Loucy (cell line): ENCODE results near the gene TRIM41.

Source experiments
- H2AFZ ChIP-seq: fragments of 200-600 bp; sonication (generic); 2 replicates; pipeline ENCODE4 v1.6.0; 2016; ENCODE audit warnings: antibody characterized with exemption, mild to moderate bottlenecking, low read length, moderate library complexity
- H3F3A ChIP-seq: fragments of 200-600 bp; 2 replicates; pipeline ENCODE4 v1.6.0; 2016; ENCODE audit warnings: antibody characterized with exemption, low read depth, mild to moderate bottlenecking
- H3K27me3 ChIP-seq: fragments of 200-600 bp; sonication (generic); 2 replicates; pipeline ENCODE4 v1.6.1; 2014; ENCODE audit warnings: low read length, mild to moderate bottlenecking; ENCODE audit not compliant: insufficient read depth, poor library complexity, severe bottlenecking
- H3K36me3 ChIP-seq: fragments of 200-600 bp; sonication (generic); 2 replicates; pipeline ENCODE4 v1.6.1; 2016; ENCODE audit warnings: low read length; ENCODE audit not compliant: insufficient read depth
- H3K4me1 ChIP-seq: fragments of 200-600 bp; sonication (generic); 2 replicates; pipeline ENCODE4 v1.5.1; 2014; ENCODE audit warnings: low read length, mild to moderate bottlenecking; ENCODE audit not compliant: insufficient read depth, poor library complexity, severe bottlenecking
- H3K4me2 ChIP-seq: fragments of 200-600 bp; sonication (generic); 2 replicates; pipeline ENCODE4 v1.6.0; 2014; ENCODE audit warnings: antibody characterized with exemption, low read length, low read depth, mild to moderate bottlenecking; ENCODE audit not compliant: poor library complexity, severe bottlenecking
- H3K4me3 ChIP-seq: fragments of 200-600 bp; sonication (generic); 2 replicates; pipeline ENCODE4 v1.5.1; 2014; ENCODE audit warnings: low read length, mild to moderate bottlenecking, mixed read lengths; ENCODE audit not compliant: poor library complexity, severe bottlenecking
- H3K79me2 ChIP-seq: fragments of 200-600 bp; sonication (generic); 2 replicates; pipeline ENCODE4 v1.6.1; 2014; ENCODE audit warnings: low read length; ENCODE audit not compliant: insufficient read depth
- H3K9ac ChIP-seq: fragments of 200-600 bp; sonication (generic); 2 replicates; pipeline ENCODE4 v1.6.0; 2014; ENCODE audit warnings: mild to moderate bottlenecking, low read depth, low read length, moderate library complexity; ENCODE audit not compliant: poor library complexity, severe bottlenecking
- H3K9me2 ChIP-seq: fragments of 200-600 bp; sonication (generic); replicated peaks from 2 replicates; pipeline ENCODE4 v1.6.1; 2016; ENCODE audit warnings: low read depth, low read length, mixed read lengths
- H3K9me3 ChIP-seq: fragments of 200-600 bp; sonication (generic); 2 replicates; pipeline ENCODE4 v1.6.1; 2014; ENCODE audit warnings: mild to moderate bottlenecking, antibody characterized with exemption, low read length, low read depth; ENCODE audit not compliant: insufficient read depth
- H4K20me1 ChIP-seq: fragments of 200-600 bp; sonication (generic); 2 replicates; pipeline ENCODE4 v1.6.0; 2014; ENCODE audit warnings: antibody characterized with exemption, low read length, mild to moderate bottlenecking; ENCODE audit not compliant: insufficient read depth, poor library complexity, severe bottlenecking
- EZH2phosphoT487 ChIP-seq: fragments of 200-600 bp; IDR thresholded peaks from 2 replicates; pipeline ENCODE4 v1.6.1; 2018; ENCODE audit warnings: antibody characterized with exemption, mild to moderate bottlenecking, moderate library complexity, borderline replicate concordance
- TF ChIP-seq, protein P1 (sequence below): fragments of 200-600 bp; sonication (generic); conservative IDR thresholded peaks from 2 replicates; pipeline ENCODE4 v1.5.1; 2014; ENCODE audit warnings: mild to moderate bottlenecking, antibody characterized with exemption, low read length

TRIM41 gene

DNA sequence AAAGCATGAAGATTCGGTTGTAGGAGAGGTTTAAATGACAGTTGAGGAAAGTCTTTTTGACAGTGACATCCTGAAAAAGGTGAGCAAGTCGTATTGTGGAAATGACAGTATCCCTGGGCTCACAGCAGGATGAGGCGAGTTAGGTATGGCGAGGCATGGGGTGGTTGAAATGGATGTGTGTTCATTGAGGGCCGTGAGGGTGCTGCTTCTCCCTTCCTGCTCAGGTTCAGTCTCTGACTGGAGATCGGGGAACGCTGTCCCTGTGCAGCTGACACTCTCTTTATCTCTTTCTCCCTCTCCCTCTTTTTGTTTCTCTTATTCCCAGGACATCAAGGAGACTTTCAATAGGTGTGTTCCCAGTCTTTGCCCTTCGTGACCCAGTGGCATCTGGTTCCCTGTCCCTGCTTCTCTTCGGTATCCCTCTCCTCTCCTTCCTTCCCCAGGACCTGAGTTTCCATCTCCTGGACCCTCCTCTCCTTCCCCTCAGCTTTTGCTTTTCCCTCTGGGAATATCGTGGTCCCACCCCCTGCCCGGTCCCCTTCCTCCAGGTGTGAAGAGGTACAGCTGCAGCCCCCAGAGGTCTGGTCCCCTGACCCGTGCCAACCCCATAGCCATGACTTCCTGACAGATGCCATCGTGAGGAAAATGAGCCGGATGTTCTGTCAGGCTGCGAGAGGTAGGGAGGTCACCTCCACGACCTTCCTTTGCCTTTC lies 10.2 kb downstream of the TRIM41 start:
- Histone ChIP-seq H4K20me1 (peaks cover 21% of the 10 kb centered on the region), H3K4me1 (peaks cover 11% of the 10 kb centered on the region), H3K9me2 (no peaks in the 10 kb centered on the region), H3K9ac (no peak overlapping the region), H3K9me3 (no peaks in the 10 kb centered on the region), H3K4me3 (no peak overlapping the region), H3K36me3 (peaks cover 25% of the 10 kb centered on the region; the same call in 1 of the 2 replicates), H3K27me3 (no peaks in the 10 kb centered on the region), H2AFZ (no peak overlapping the region), H3F3A (no peaks in the 10 kb centered on the region), H3K4me2 (no peak overlapping the region), H3K79me2 (peaks cover 19% of the 10 kb centered on the region)
- TF ChIP-seq EZH2phosphoT487 = no peak
- TF ChIP-seq, protein P1, sequence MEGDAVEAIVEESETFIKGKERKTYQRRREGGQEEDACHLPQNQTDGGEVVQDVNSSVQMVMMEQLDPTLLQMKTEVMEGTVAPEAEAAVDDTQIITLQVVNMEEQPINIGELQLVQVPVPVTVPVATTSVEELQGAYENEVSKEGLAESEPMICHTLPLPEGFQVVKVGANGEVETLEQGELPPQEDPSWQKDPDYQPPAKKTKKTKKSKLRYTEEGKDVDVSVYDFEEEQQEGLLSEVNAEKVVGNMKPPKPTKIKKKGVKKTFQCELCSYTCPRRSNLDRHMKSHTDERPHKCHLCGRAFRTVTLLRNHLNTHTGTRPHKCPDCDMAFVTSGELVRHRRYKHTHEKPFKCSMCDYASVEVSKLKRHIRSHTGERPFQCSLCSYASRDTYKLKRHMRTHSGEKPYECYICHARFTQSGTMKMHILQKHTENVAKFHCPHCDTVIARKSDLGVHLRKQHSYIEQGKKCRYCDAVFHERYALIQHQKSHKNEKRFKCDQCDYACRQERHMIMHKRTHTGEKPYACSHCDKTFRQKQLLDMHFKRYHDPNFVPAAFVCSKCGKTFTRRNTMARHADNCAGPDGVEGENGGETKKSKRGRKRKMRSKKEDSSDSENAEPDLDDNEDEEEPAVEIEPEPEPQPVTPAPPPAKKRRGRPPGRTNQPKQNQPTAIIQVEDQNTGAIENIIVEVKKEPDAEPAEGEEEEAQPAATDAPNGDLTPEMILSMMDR = no peak

DNA sequence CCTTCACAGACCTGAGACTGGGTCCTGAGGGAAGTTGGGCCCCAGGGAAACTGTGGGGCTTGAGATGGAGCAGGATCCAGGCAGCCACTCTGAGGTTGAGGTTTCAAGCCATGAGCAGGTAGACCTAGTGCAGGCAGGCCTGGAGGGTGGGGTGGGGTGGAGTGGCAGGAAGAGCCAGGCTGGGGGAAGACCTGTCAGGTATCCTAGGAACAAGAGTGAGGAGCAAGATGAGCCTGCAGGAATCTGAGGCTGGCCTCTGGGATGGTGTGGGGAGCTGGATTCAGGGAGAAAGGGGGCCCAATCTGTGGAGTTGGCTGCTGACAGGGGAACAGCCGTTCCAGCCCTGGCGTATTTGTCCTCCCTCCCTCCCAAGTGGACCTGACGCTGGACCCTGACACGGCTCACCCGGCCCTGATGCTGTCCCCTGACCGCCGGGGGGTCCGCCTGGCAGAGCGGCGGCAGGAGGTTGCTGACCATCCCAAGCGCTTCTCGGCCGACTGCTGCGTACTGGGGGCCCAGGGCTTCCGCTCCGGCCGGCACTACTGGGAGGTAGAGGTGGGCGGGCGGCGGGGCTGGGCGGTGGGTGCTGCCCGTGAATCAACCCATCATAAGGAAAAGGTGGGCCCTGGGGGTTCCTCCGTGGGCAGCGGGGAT lies 10.8 kb downstream of the TRIM41 start:
- H3K27me3 ChIP-seq = no peaks in the 10 kb centered on the region
- no peak overlapping the region for H3K9ac ChIP-seq
- H3K9me2 ChIP-seq = no peaks in the 10 kb centered on the region
- no peaks in the 10 kb centered on the region for H3K9me3 ChIP-seq
- H3K4me3 ChIP-seq = no peak overlapping the region
- no peak overlapping the region for H2AFZ ChIP-seq
- H3K36me3 ChIP-seq = peaks cover 32% of the 10 kb centered on the region; the same call in 1 of the 2 replicates
- peaks cover 25% of the 10 kb centered on the region for H3K79me2 ChIP-seq
- H3F3A ChIP-seq = no peaks in the 10 kb centered on the region
- H4K20me1 ChIP-seq = peaks cover 28% of the 10 kb centered on the region
- H3K4me2 ChIP-seq = no peak overlapping the region
- TF ChIP-seq EZH2phosphoT487 = no peak
- TF ChIP-seq, protein P1 = no peak
- H3K4me1 ChIP-seq = peaks cover 15% of the 10 kb centered on the region

DNA sequence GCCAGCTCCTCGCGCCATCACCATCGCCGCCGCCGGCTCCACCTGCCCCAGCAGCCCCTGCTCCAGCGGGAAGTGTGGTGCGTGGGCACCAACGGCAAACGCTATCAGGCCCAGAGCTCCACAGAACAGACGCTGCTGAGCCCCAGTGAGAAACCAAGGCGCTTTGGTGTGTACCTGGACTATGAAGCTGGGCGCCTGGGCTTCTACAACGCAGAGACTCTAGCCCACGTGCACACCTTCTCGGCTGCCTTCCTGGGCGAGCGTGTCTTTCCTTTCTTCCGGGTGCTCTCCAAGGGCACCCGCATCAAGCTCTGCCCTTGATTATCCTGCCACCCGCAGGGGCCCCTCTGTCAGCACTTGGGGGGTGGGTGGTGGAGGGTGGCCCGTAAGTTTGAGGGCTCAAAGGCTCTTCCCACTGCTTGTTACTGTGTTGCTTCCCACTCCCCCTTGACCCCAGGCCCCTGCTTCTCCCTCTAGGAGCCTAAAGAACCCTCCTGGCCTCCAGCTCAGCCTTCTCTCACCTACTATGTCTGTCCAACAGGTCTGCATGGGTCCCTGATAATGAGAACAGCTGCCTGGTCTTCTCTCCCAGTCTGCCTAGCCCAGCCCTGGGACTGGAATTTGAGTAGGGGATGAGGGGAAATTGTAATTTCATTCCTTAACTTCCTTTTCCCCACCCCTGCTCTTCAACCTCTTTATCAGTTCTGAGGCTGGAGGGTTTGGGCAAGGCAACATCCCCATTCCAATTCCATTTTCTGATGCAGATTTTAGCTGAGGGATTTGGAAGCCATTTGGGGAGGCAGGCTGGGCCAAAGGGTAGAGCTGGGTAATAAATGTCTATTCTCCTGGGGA lies 11.6 kb downstream of the TRIM41 start:
- Histone ChIP-seq H3K9me2 (no peaks in the 10 kb centered on the region), H3K4me1 (peaks cover 13% of the 10 kb centered on the region), H4K20me1 (peaks cover 36% of the 10 kb centered on the region), H3K9me3 (no peaks in the 10 kb centered on the region), H3K4me3 (no peak overlapping the region), H3K4me2 (no peak overlapping the region), H3K9ac (no peak overlapping the region), H3K79me2 (peaks cover 29% of the 10 kb centered on the region), H2AFZ (no peak overlapping the region), H3K36me3 (peaks cover 39% of the 10 kb centered on the region; the same call in 1 of the 2 replicates), H3F3A (no peaks in the 10 kb centered on the region), H3K27me3 (no peaks in the 10 kb centered on the region)
- TF ChIP-seq EZH2phosphoT487 = no peak
- TF ChIP-seq, protein P1 = no peak
